ENCODE measurements around the gene CFAP73. TPM values are rescaled to one million over a fixed set of nuclear protein-coding genes. Genes with fewer than 3 reads are reported as not detected.
"Not testable (repeated sequence)": the region's sequence is repeated elsewhere in the genome, so short reads cannot be mapped to it uniquely, and the experiment has no call there.

CFAP73 gene
- total RNA-seq, 2 donors from 2014 or later = not detected

- H3K27me3 ChIP-seq (ENCODE audit: control insufficient read depth, insufficient read depth, low read length, poor library complexity, severe bottlenecking) = peaks cover 13% of the 10 kb centered on the region
- H3K4me3 ChIP-seq (ENCODE audit: low read length) = no peak overlapping the region
- no peak overlapping the region for H3K4me3 Mint-ChIP-seq
- WGBS, 2 experiments (ENCODE audit: insufficient coverage in 1 of 2, insufficient read length in 1 of 2) = 96 to 100% methylated on average over 1 to 3 of the region's 3 CpGs
- no peaks in the 10 kb centered on the region for H3K9me3 ChIP-seq (ENCODE audit: control insufficient read depth, low read length)
- H3K9ac ChIP-seq (ENCODE audit: extremely low read depth, low read length, poor library complexity, severe bottlenecking) = no peak overlapping the region
- peaks cover 4% of the 10 kb centered on the region for H3K4me1 Mint-ChIP-seq
- H3K36me3 Mint-ChIP-seq (ENCODE audit: low read depth) = no peaks in the 10 kb centered on the region
- no peaks in the 10 kb centered on the region for H3K9me3 Mint-ChIP-seq
- H3K36me3 ChIP-seq (ENCODE audit: control insufficient read depth, insufficient read depth, low read length) = no peaks in the 10 kb centered on the region
- TF ChIP-seq CTCF (conservative IDR thresholded peaks at IDR 0.05) = no peak
- no peaks in the 10 kb centered on the region for H3K4me1 ChIP-seq (ENCODE audit: control insufficient read depth, insufficient read depth, low read length)
- no peak overlapping the region for H3K27ac ChIP-seq (ENCODE audit: low read depth, low read length)
- H3K27ac Mint-ChIP-seq = no peak overlapping the region
- H3K27me3 Mint-ChIP-seq (ENCODE audit: insufficient read depth) = peaks cover 18% of the 10 kb centered on the region
- DNase-seq = no peak
Observed at GRCh38 chr12:113138826-113139225, 10.7 kb upstream of the CFAP73 start.

- WGBS, 2 experiments (ENCODE audit: insufficient coverage in 1 of 2, insufficient read length in 1 of 2) = 63 to 93% methylated on average over 2 to 5 of the region's 7 CpGs
- Mint-ChIP-seq H3K9me3 (no peaks in the 10 kb centered on the region), H3K36me3 (ENCODE audit: low read depth) (no peaks in the 10 kb centered on the region), H3K4me3 (no peak overlapping the region), H3K27me3 (ENCODE audit: insufficient read depth) (peaks cover 4% of the 10 kb centered on the region), H3K27ac (no peak overlapping the region), H3K4me1 (peaks cover 4% of the 10 kb centered on the region)
- TF ChIP-seq CTCF (conservative IDR thresholded peaks at IDR 0.05) = no peak
- Histone ChIP-seq H3K36me3 (ENCODE audit: control insufficient read depth, insufficient read depth, low read length) (no peaks in the 10 kb centered on the region), H3K4me3 (ENCODE audit: low read length) (no peak overlapping the region), H3K9me3 (ENCODE audit: control insufficient read depth, low read length) (no peaks in the 10 kb centered on the region), H3K4me1 (ENCODE audit: control insufficient read depth, insufficient read depth, low read length) (no peaks in the 10 kb centered on the region), H3K27ac (ENCODE audit: low read depth, low read length) (no peak overlapping the region), H3K27me3 (ENCODE audit: control insufficient read depth, insufficient read depth, low read length, poor library complexity, severe bottlenecking) (no peaks in the 10 kb centered on the region), H3K9ac (ENCODE audit: extremely low read depth, low read length, poor library complexity, severe bottlenecking) (no peak overlapping the region)
- no peak for DNase-seq
Observed at GRCh38 chr12:113140706-113141105, 8.8 kb upstream of the CFAP73 start.

- H3K27me3 Mint-ChIP-seq (ENCODE audit: insufficient read depth); H3K9me3 ChIP-seq (ENCODE audit: control insufficient read depth, low read length); H3K27ac Mint-ChIP-seq; H3K4me1 ChIP-seq (ENCODE audit: control insufficient read depth, insufficient read depth, low read length); H3K36me3 Mint-ChIP-seq (ENCODE audit: low read depth); H3K4me3 Mint-ChIP-seq; H3K4me1 Mint-ChIP-seq; H3K27me3 ChIP-seq (ENCODE audit: control insufficient read depth, insufficient read depth, low read length, poor library complexity, severe bottlenecking); H3K36me3 ChIP-seq (ENCODE audit: control insufficient read depth, insufficient read depth, low read length); H3K9ac ChIP-seq (ENCODE audit: extremely low read depth, low read length, poor library complexity, severe bottlenecking); H3K4me3 ChIP-seq (ENCODE audit: low read length); H3K27ac ChIP-seq (ENCODE audit: low read depth, low read length); DNase-seq; H3K9me3 Mint-ChIP-seq: not testable (repeated sequence)
- 87% methylated on average over 2 of the region's 3 CpGs; no CpG with 5 or more reads in 1 of the 2 experiments for WGBS, 2 experiments (ENCODE audit: insufficient coverage in 1 of 2, insufficient read length in 1 of 2)
Observed at GRCh38 chr12:113141716-113142115, 7.8 kb upstream of the CFAP73 start.

Measured in endodermal cell (in vitro differentiated cells).